A673 (cell line): Measurements from ENCODE around the gene LAMA4.

Experiments used
- EZH2 ChIP-seq: fragments of 200-600 bp; sonication (generic); IDR thresholded peaks from 2 replicates; pipeline ENCODE4 v1.6.1; 2017; ENCODE audit warnings: borderline replicate concordance, low read depth, mild to moderate bottlenecking, mixed read lengths, antibody characterized with exemption, low read length; ENCODE audit not compliant: poor library complexity, severe bottlenecking
- TF ChIP-seq, protein P1 (sequence below): fragments of 300-800, 200-600 bp; sonication (generic); conservative IDR thresholded peaks from 2 replicates; pipeline ENCODE4 v1.5.1; 2017; ENCODE audit warnings: low read depth, mild to moderate bottlenecking, antibody characterized with exemption, low read length, moderate library complexity, mixed read lengths

DNA sequence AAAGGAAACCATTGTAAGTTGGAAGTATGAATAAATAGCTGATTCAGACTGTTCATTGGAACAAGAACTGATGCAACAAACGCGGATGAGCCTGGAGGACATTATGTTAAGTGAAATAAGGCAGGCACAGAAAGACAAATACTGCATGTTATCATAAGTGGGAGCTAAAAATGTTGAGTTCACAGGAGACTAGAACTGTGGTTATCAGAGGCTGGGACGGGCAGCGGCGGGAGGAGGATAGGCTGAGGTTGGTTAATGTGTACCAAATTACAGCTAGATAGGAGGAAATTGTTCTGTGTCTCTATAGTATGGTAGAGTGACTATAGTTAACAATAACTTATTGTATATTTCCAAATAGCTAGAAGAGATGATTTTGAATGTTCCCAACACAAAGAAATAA is 126.2 kb downstream of the LAMA4 start:
- TF ChIP-seq, protein P1, sequence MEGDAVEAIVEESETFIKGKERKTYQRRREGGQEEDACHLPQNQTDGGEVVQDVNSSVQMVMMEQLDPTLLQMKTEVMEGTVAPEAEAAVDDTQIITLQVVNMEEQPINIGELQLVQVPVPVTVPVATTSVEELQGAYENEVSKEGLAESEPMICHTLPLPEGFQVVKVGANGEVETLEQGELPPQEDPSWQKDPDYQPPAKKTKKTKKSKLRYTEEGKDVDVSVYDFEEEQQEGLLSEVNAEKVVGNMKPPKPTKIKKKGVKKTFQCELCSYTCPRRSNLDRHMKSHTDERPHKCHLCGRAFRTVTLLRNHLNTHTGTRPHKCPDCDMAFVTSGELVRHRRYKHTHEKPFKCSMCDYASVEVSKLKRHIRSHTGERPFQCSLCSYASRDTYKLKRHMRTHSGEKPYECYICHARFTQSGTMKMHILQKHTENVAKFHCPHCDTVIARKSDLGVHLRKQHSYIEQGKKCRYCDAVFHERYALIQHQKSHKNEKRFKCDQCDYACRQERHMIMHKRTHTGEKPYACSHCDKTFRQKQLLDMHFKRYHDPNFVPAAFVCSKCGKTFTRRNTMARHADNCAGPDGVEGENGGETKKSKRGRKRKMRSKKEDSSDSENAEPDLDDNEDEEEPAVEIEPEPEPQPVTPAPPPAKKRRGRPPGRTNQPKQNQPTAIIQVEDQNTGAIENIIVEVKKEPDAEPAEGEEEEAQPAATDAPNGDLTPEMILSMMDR: no peak
- TF ChIP-seq EZH2: no peak
